GM12878 (cell line): Measurements from ENCODE around the gene STX8.

Source experiments
- CHD2 ChIP-seq: IDR thresholded peaks from 2 replicates; pipeline ENCODE4 v1.6.1; 2011; ENCODE audit warnings: low read depth, low read length, improper control_type of control experiment, borderline replicate concordance
- CREB1 ChIP-seq: IDR thresholded peaks from 2 replicates; pipeline ENCODE4 v1.6.1; 2012; ENCODE audit warnings: low read depth, mild to moderate bottlenecking, inconsistent platforms
- CTCF ChIP-seq, 3 experiments: IDR thresholded peaks in 2 of 3; conservative IDR thresholded peaks in 1 of 3; 2 replicates each; pipeline ENCODE4 v1.5.1; 2011; ENCODE audit warnings: low read depth in 3 of 3, low read length in 3 of 3, mild to moderate bottlenecking in 3 of 3, control low read depth in 2 of 3, moderate library complexity in 2 of 3, inconsistent platforms in 1 of 3, mixed read lengths in 1 of 3; ENCODE audit not compliant: control insufficient read depth in 2 of 3, insufficient read depth in 1 of 3; ENCODE audit errors: extremely low read depth in 1 of 3
- IRF4 ChIP-seq: IDR thresholded peaks from 2 replicates; pipeline ENCODE4 v1.6.1; 2011; ENCODE audit warnings: low read depth, low read length
- LARP7 ChIP-seq: fragments of 450-650 bp; IDR thresholded peaks from 2 replicates; pipeline ENCODE4 v1.6.1; 2017; ENCODE audit warnings: mild to moderate bottlenecking
- POLR2A ChIP-seq: IDR thresholded peaks from 2 replicates; pipeline ENCODE4 v1.6.1; 2011; ENCODE audit warnings: low read depth, mild to moderate bottlenecking, low read length
- POLR2AphosphoS5 ChIP-seq: IDR thresholded peaks from 2 replicates; pipeline ENCODE4 v1.6.1; 2011; ENCODE audit warnings: mild to moderate bottlenecking, low read length, inconsistent platforms
- SREBF1 ChIP-seq: IDR thresholded peaks from 2 replicates; pipeline ENCODE4 v1.6.1; 2012; ENCODE audit warnings: mild to moderate bottlenecking, low read length
- TCF12 ChIP-seq: IDR thresholded peaks from 2 replicates; pipeline ENCODE4 v1.6.1; 2011; ENCODE audit warnings: low read depth, mild to moderate bottlenecking, low read length
- ZBED1 ChIP-seq: IDR thresholded peaks from 2 replicates; pipeline ENCODE4 v1.6.1; 2016; ENCODE audit warnings: borderline replicate concordance
- TF ChIP-seq, protein P1 (sequence below): IDR thresholded peaks from 2 replicates; pipeline ENCODE4 v1.6.1; 2011; ENCODE audit warnings: low read depth, mild to moderate bottlenecking, low read length, moderate library complexity, borderline replicate concordance; ENCODE audit errors: extremely low read depth

GRCh38 chr17:9226130-9226793 lies 349.4 kb downstream of the STX8 start:
- TF ChIP-seq POLR2AphosphoS5 (no peak), IRF4 (no peak), CTCF (IDR thresholded peaks at IDR 0.05 in 2 of 3, conservative IDR thresholded peaks at IDR 0.05 in 1 of 3; ENCODE audit: control insufficient read depth in 2 of 3, extremely low read depth in 1 of 3, insufficient read depth in 1 of 3, low read depth in 3 of 3, low read length in 3 of 3) (no peak), CREB1 (no peak), POLR2A (no peak), CHD2 (no peak), SREBF1 (no peak), TCF12 (no peak), LARP7 (no peak), ZBED1 (no peak)
- TF ChIP-seq, protein P1, sequence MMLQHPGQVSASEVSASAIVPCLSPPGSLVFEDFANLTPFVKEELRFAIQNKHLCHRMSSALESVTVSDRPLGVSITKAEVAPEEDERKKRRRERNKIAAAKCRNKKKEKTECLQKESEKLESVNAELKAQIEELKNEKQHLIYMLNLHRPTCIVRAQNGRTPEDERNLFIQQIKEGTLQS: no peak
